ENCODE results near the gene SMIM23.

The SMIM23 gene

GRCh38 chr5:171785517-171785916, at the start of gene SMIM23:
TSS of gene SMIM23 (plus strand) at chr5:171785817. CDS start at chr5:171785872, 55 bp downstream.
- peaks cover 23% of the 10 kb centered on the region for H3K27me3 Mint-ChIP-seq
- no peaks in the 10 kb centered on the region for H3K9me3 Mint-ChIP-seq
- H3K4me3 Mint-ChIP-seq, result no peak within 1 kb of the TSS
- H3K27ac Mint-ChIP-seq, result no peak within 1 kb of the TSS
- DNase-seq, result no peak
- H3K36me3 Mint-ChIP-seq (ENCODE audit: low read depth), result no peaks in the 10 kb centered on the region
- no peaks in the 10 kb centered on the region for H3K4me1 Mint-ChIP-seq (ENCODE audit: low read depth)

- no peaks in the 10 kb centered on the region for H3K9me3 Mint-ChIP-seq
- no peak for DNase-seq
- H3K4me1 Mint-ChIP-seq (ENCODE audit: low read depth), result no peaks in the 10 kb centered on the region
- peaks cover 3% of the 10 kb centered on the region for H3K27me3 Mint-ChIP-seq
- no peak overlapping the region for H3K27ac Mint-ChIP-seq
- no peaks in the 10 kb centered on the region for H3K36me3 Mint-ChIP-seq (ENCODE audit: low read depth)
- no peak overlapping the region for H3K4me3 Mint-ChIP-seq
Measured at GRCh38 chr5:171736976-171737891, 48.4 kb upstream of the SMIM23 start.

GRCh38 chr5:171738501-171738900, 47.1 kb upstream of the SMIM23 start:
- no peak for DNase-seq
- H3K4me1 Mint-ChIP-seq (ENCODE audit: low read depth), result no peaks in the 10 kb centered on the region
- no peak overlapping the region for H3K27ac Mint-ChIP-seq
- H3K27me3 Mint-ChIP-seq, result peaks cover 3% of the 10 kb centered on the region
- no peaks in the 10 kb centered on the region for H3K9me3 Mint-ChIP-seq
- H3K4me3 Mint-ChIP-seq, result no peak overlapping the region
- H3K36me3 Mint-ChIP-seq (ENCODE audit: low read depth), result no peaks in the 10 kb centered on the region

- H3K4me1 Mint-ChIP-seq (ENCODE audit: low read depth), result no peaks in the 10 kb centered on the region
- H3K9me3 Mint-ChIP-seq, result no peaks in the 10 kb centered on the region
- H3K27ac Mint-ChIP-seq, result no peak overlapping the region
- H3K27me3 Mint-ChIP-seq, result peaks cover 2% of the 10 kb centered on the region
- no peaks in the 10 kb centered on the region for H3K36me3 Mint-ChIP-seq (ENCODE audit: low read depth)
- DNase-seq, result no peak
- H3K4me3 Mint-ChIP-seq, result no peak overlapping the region
Measured at GRCh38 chr5:171739271-171739670, 46.3 kb upstream of the SMIM23 start.

DNA sequence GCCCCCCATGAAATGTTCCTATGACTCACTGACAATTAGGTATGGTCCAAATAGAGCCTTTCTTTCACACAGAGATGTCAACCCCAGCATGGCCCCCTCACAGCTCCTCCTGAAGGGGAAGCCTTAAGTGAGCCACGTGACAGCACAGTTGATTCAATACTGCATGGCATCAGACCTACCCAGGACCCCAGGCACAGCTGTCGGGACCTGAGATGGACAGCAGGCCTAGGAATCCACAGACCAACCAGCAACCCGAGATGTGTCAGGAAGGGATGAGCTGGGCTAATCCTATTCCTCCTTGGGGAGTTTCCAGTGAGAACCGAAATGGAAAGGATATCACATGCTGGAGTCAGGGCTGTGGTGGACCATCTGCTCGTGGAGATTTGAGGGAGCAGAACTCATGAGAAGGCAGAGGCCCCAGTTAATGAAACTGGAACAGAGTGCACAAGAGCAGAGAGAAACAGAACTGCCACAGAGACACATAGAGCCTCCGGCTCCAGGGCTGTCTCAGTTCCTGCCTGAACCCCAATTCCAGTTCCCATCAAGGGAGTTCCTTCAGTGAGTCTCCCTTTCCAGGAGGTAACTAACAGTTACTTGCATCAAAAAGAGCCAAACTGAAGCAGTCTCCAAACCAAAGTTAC, 42.1 kb upstream of the SMIM23 start:
- DNase-seq, result no peak
- Mint-ChIP-seq H3K36me3 (ENCODE audit: low read depth) (no peaks in the 10 kb centered on the region), H3K4me1 (ENCODE audit: low read depth) (no peaks in the 10 kb centered on the region), H3K9me3 (no peaks in the 10 kb centered on the region), H3K4me3 (no peak overlapping the region), H3K27me3 (no peaks in the 10 kb centered on the region), H3K27ac (no peak overlapping the region)

GRCh38 chr5:171744264-171744663, 41.4 kb upstream of the SMIM23 start:
- Mint-ChIP-seq H3K9me3 (no peaks in the 10 kb centered on the region), H3K4me3 (no peak overlapping the region), H3K36me3 (ENCODE audit: low read depth) (no peaks in the 10 kb centered on the region), H3K4me1 (ENCODE audit: low read depth) (no peaks in the 10 kb centered on the region), H3K27ac (no peak overlapping the region), H3K27me3 (no peaks in the 10 kb centered on the region)
- DNase-seq, result no peak

- no peak overlapping the region for H3K27ac Mint-ChIP-seq
- no peaks in the 10 kb centered on the region for H3K9me3 Mint-ChIP-seq
- no peaks in the 10 kb centered on the region for H3K4me1 Mint-ChIP-seq (ENCODE audit: low read depth)
- no peak for DNase-seq
- H3K4me3 Mint-ChIP-seq, result no peak overlapping the region
- H3K27me3 Mint-ChIP-seq, result no peaks in the 10 kb centered on the region
- H3K36me3 Mint-ChIP-seq (ENCODE audit: low read depth), result no peaks in the 10 kb centered on the region
Measured at GRCh38 chr5:171744882-171745281, 40.7 kb upstream of the SMIM23 start.

- DNase-seq, result no peak
- Mint-ChIP-seq H3K27me3 (no peaks in the 10 kb centered on the region), H3K27ac (no peak overlapping the region), H3K4me1 (ENCODE audit: low read depth) (no peaks in the 10 kb centered on the region), H3K4me3 (no peak overlapping the region), H3K9me3 (no peaks in the 10 kb centered on the region), H3K36me3 (ENCODE audit: low read depth) (no peaks in the 10 kb centered on the region)
Measured at GRCh38 chr5:171745602-171746001, 40.0 kb upstream of the SMIM23 start.

DNA sequence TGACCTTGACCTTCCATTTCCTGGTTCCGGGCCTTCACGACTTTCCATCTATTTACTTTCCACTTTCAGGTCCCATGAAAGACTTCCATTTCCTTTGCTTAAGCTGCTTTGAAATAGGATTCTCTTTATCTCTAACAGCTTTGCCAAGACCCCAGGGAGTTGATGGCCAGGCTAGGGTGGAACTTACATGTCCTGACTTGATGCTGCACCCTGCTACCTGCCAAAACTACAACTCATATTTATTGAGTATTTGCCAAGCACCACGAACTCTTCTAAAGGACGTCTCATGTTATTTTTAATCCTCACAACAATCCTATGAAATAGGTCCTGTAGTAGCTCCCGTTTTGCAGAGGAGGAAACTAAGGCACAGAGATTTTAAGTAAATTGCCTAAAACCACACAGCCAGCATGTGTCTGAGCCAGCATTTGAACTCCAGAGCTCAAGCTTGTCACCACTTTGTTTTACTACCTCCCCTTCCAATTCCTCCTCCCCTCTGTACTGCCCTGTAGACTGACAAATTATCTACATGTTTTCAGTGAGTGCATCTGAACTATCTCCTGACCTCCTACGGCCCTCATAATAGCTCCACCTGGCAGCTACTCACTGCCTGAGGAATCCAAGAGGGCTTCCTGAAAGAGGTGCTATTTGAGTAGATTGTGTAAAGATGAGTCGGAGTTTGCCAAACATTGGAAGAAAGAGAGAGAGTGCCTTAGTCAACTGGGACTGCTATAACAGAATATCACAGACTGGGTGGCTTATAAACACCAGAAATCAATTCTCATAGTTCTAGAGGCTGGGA, 38.4 kb upstream of the SMIM23 start:
- no peak overlapping the region for H3K4me3 Mint-ChIP-seq
- DNase-seq, result no peak
- no peaks in the 10 kb centered on the region for H3K4me1 Mint-ChIP-seq (ENCODE audit: low read depth)

GRCh38 chr5:171748720-171749119, 36.9 kb upstream of the SMIM23 start:
- no peak for DNase-seq
- no peak overlapping the region for H3K27ac Mint-ChIP-seq
- H3K9me3 Mint-ChIP-seq, result no peaks in the 10 kb centered on the region

More for the DNA sequence above, 38.4 kb upstream of the SMIM23 start:
- H3K27me3 Mint-ChIP-seq, result peaks cover 4% of the 10 kb centered on the region
- no peak overlapping the region for H3K27ac Mint-ChIP-seq
- no peaks in the 10 kb centered on the region for H3K9me3 Mint-ChIP-seq
- H3K36me3 Mint-ChIP-seq (ENCODE audit: low read depth), result no peaks in the 10 kb centered on the region

DNA sequence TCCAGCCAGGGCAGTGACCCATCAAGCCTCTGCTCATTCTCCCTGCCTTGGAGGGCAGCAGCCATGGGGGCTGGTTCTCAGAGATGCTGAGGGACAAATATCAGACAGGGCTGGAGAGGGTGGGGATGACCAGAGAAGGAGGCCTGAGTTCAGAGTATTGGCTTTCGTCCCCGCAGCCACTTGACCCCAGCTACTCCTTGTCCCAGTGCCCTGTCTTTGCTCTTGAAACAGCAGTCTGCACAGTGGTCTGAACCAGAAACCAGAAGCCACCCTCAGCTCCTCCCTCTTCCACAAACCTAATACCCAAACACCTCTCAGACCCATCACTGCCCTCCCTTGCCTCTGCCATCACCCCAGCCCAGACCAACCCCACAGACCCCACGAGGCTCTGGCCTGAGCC, 36.3 kb upstream of the SMIM23 start:
- Mint-ChIP-seq H3K4me1 (ENCODE audit: low read depth) (no peaks in the 10 kb centered on the region), H3K27ac (no peak overlapping the region), H3K4me3 (no peak overlapping the region), H3K9me3 (no peaks in the 10 kb centered on the region), H3K36me3 (ENCODE audit: low read depth) (no peaks in the 10 kb centered on the region), H3K27me3 (peaks cover 6% of the 10 kb centered on the region)
- DNase-seq, result no peak

More at GRCh38 chr5:171748720-171749119, 36.9 kb upstream of the SMIM23 start:
- H3K4me1 Mint-ChIP-seq (ENCODE audit: low read depth), result no peaks in the 10 kb centered on the region
- H3K36me3 Mint-ChIP-seq (ENCODE audit: low read depth), result no peaks in the 10 kb centered on the region
- peaks cover 6% of the 10 kb centered on the region for H3K27me3 Mint-ChIP-seq
- no peak overlapping the region for H3K4me3 Mint-ChIP-seq

GRCh38 chr5:171750311-171750788, 35.3 kb upstream of the SMIM23 start:
- H3K9me3 Mint-ChIP-seq, result no peaks in the 10 kb centered on the region
- peaks cover 8% of the 10 kb centered on the region for H3K27me3 Mint-ChIP-seq
- H3K36me3 Mint-ChIP-seq (ENCODE audit: low read depth), result no peaks in the 10 kb centered on the region
- no peaks in the 10 kb centered on the region for H3K4me1 Mint-ChIP-seq (ENCODE audit: low read depth)
- H3K27ac Mint-ChIP-seq, result no peak overlapping the region
- DNase-seq, result no peak
- no peak overlapping the region for H3K4me3 Mint-ChIP-seq

DNA sequence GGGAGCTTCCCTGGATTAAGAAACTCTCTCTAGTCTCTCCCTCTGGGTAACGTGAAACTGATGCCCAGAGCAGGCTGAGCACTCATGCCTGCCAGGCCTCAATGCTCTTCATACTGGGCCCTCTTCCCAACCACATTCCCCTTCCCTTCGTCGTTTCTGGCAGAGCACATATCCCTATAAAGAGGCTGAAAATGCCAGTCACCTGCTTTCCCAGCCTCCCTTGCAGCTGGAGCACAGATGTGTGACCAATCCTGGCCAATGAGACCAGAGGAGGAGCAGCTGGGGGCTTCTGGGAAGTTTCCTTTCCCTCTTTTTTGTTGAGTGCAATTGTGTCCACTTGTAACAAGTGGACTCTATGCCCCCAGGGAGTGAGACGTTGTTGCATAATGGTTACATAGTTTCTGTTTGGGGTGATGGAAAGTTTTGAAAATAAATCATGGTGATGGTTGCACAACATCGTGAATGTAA, 30.2 kb upstream of the SMIM23 start:
- Mint-ChIP-seq H3K4me3 (no peak overlapping the region), H3K36me3 (ENCODE audit: low read depth) (no peaks in the 10 kb centered on the region), H3K27me3 (peaks cover 18% of the 10 kb centered on the region), H3K4me1 (ENCODE audit: low read depth) (peaks cover 16% of the 10 kb centered on the region), H3K9me3 (peaks cover 8% of the 10 kb centered on the region), H3K27ac (no peak overlapping the region)
- DNase-seq, result no peak

GRCh38 chr5:171757853-171758535, 27.6 kb upstream of the SMIM23 start:
- Mint-ChIP-seq H3K4me3 (no peak overlapping the region), H3K9me3 (peaks cover 8% of the 10 kb centered on the region), H3K36me3 (ENCODE audit: low read depth) (no peaks in the 10 kb centered on the region), H3K27ac (no peak overlapping the region), H3K27me3 (peaks cover 14% of the 10 kb centered on the region), H3K4me1 (ENCODE audit: low read depth) (peaks cover 16% of the 10 kb centered on the region)
- no peak for DNase-seq
